Lung (tissue), 12 donors: ENCODE results near the gene SH3BGR. TPM values are rescaled to one million over a fixed set of nuclear protein-coding genes. Genes with fewer than 3 reads are reported as not detected.

Experiments used
- ATAC-seq: fragments of 200-7000 bp; cut with Tn5 transposase; one replicate; pipeline ENCODE4 v1.9.1; 2020; ENCODE audit warnings: moderate number of reproducible peaks; ENCODE audit not compliant: insufficient read depth, low FRiP score
- DNase-seq, 3 donors: peaks; one replicate each; pipeline ENCODE4 v3.0.0-alpha.2; 2013 to 2017
- H3K27ac ChIP-seq, 2 donors: one replicate each; pipeline ENCODE4 v1.5.1; 2013; ENCODE audit warnings: mild to moderate bottlenecking in 2 of 2, moderate library complexity in 2 of 2, control low read depth in 1 of 2, inconsistent platforms in 1 of 2, low read depth in 1 of 2, low read length in 1 of 2
- H3K27me3 ChIP-seq, 3 donors: one replicate each; pipeline ENCODE4 v1.5.1; 2013; ENCODE audit warnings: low read length in 2 of 3; ENCODE audit not compliant: control insufficient read depth in 3 of 3, insufficient read depth in 3 of 3
- H3K36me3 ChIP-seq, 4 donors: one replicate each; pipeline ENCODE4 v1.5.1; 2013; ENCODE audit warnings: low read length in 4 of 4, mild to moderate bottlenecking in 1 of 4, moderate library complexity in 1 of 4; ENCODE audit not compliant: control insufficient read depth in 4 of 4, insufficient read depth in 4 of 4
- H3K4me1 ChIP-seq, 5 donors: one replicate each; pipeline ENCODE4 v1.5.1; 2013; ENCODE audit warnings: low read length in 5 of 5, mild to moderate bottlenecking in 2 of 5, moderate library complexity in 1 of 5; ENCODE audit not compliant: control insufficient read depth in 5 of 5, insufficient read depth in 5 of 5
- H3K4me3 ChIP-seq: one replicate; pipeline ENCODE4 v1.5.1; 2013; ENCODE audit warnings: mild to moderate bottlenecking, control low read depth, moderate library complexity
- H3K9ac ChIP-seq, 2 donors: one replicate each; pipeline ENCODE4 v1.5.1; 2013; ENCODE audit warnings: low read length in 2 of 2, control low read depth in 1 of 2; ENCODE audit not compliant: insufficient read depth in 1 of 2
- H3K9me3 ChIP-seq, 4 donors: one replicate each; pipeline ENCODE4 v1.5.1; 2013; ENCODE audit warnings: low read length in 3 of 4, mild to moderate bottlenecking in 1 of 4, moderate library complexity in 1 of 4; ENCODE audit not compliant: control insufficient read depth in 4 of 4, insufficient read depth in 3 of 4
- WGBS, 2 donors: extraction: QIAGEN DNeasy Blood & Tissue Kit; methylation state at CpG; one replicate each; pipeline ENCODE4 v1.1.7; 2013; 5-methylcytosine and 5-hydroxymethylcytosine counted together
- polyA plus RNA-seq, 2 donors: library from polyadenylated mRNA; stranded (reverse); fragments of 200-250 nt; gene quantifications; one replicate each; pipeline ENCODE4 v1.2.1, GENCODE V29; 2013
- total RNA-seq, 2 donors: library from RNA; depleted of rRNA in 1 of 2; stranded (reverse); fragments of >200 nt in 1 of 2; gene quantifications; one replicate each; pipeline ENCODE4 v1.2.1, GENCODE V29; 2014 to 2021
- TF ChIP-seq, protein P1 (sequence below): IDR thresholded peaks from 2 replicates; pipeline ENCODE4 v1.5.1; 2012; ENCODE audit warnings: mild to moderate bottlenecking; ENCODE audit errors: control extremely low read depth, extremely low read depth
- donor health status: control.
- donor health status: control.
- donor health status: Bipolar disorder and iron deficiency.
- donor health status: healthy.
- donor health status: DM: yes; HTN: yes; CAD: no.

SH3BGR gene
- total and polyA plus RNA-seq, 4 donors, result 1.2 to 8.9 (median 3.2) TPM; not detected in 1

DNA sequence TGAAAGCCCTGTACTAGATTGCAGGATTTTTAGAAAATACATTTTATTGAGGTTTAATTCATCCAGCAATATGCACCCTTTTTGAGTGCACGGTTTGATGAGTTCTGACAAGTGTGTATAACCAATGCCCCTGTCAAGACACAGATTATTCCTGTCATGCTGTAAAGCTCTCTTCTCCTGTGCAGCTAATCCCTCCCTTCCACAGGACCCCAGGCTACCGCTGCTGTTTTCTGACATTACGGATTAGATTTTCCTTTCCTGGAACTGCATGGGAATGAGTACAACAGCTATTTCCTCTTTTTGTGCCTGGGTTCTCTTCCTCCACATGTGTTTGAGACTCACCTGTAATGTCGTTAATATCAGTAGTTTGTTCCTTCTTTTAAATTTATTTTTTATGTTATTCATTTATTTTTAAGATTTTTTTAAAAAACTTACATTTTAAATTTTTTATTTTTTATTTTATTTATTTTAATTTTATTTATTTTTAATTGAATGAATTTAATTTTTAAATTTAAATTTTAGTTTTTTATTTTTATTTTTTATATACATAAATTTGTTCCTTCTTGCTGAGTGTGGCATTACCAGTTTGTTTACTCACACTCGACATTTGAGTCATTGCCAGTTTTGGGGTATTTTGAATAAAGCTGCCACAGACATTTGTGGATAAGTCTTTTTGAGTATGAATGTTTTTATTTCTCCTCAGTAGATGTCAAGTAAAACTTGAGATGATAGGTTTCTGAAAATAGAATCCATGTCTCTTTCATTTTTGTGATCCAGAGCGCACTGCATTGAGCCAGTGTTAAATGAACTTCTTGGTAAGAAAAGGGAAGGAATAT, 82.0 kb downstream of the SH3BGR start:
- Histone ChIP-seq H3K4me3 (no peak overlapping the region), H3K9me3 (peaks cover 0 to 3% (median 0%) of the 10 kb centered on the region in 4 donors), H3K4me1 (no peaks in the 10 kb centered on the region), H3K36me3 (no peaks in the 10 kb centered on the region), H3K9ac (no peak overlapping the region), H3K27ac (no peak overlapping the region), H3K27me3 (no peaks in the 10 kb centered on the region)
- TF ChIP-seq, protein P1, sequence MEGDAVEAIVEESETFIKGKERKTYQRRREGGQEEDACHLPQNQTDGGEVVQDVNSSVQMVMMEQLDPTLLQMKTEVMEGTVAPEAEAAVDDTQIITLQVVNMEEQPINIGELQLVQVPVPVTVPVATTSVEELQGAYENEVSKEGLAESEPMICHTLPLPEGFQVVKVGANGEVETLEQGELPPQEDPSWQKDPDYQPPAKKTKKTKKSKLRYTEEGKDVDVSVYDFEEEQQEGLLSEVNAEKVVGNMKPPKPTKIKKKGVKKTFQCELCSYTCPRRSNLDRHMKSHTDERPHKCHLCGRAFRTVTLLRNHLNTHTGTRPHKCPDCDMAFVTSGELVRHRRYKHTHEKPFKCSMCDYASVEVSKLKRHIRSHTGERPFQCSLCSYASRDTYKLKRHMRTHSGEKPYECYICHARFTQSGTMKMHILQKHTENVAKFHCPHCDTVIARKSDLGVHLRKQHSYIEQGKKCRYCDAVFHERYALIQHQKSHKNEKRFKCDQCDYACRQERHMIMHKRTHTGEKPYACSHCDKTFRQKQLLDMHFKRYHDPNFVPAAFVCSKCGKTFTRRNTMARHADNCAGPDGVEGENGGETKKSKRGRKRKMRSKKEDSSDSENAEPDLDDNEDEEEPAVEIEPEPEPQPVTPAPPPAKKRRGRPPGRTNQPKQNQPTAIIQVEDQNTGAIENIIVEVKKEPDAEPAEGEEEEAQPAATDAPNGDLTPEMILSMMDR, result no peak
- WGBS, 2 donors, result 61 to 68% methylated on average over 6 of the region's 6 CpGs
- ATAC-seq, result no peak
- DNase-seq, result no peak

GRCh38 chr21:39535646-39536437, 84.1 kb downstream of the SH3BGR start:
- no peaks in the 10 kb centered on the region for H3K27me3 ChIP-seq
- H3K4me1 ChIP-seq, result no peaks in the 10 kb centered on the region
- H3K9me3 ChIP-seq, result peaks cover 0 to 3% (median 0%) of the 10 kb centered on the region in 4 donors
- TF ChIP-seq, protein P1, result no peak
- WGBS, 2 donors, result 91 to 92% methylated on average over 15 of the region's 15 CpGs
- no peak overlapping the region for H3K4me3 ChIP-seq
- DNase-seq, result no peak
- no peak for ATAC-seq
- no peaks in the 10 kb centered on the region for H3K36me3 ChIP-seq
- no peak overlapping the region for H3K27ac ChIP-seq
- H3K9ac ChIP-seq, result no peak overlapping the region

- Histone ChIP-seq H3K36me3 (no peaks in the 10 kb centered on the region), H3K9ac (no peak overlapping the region), H3K9me3 (peaks cover 0 to 3% (median 0%) of the 10 kb centered on the region in 4 donors), H3K27ac (no peak overlapping the region), H3K4me3 (no peak overlapping the region), H3K4me1 (no peaks in the 10 kb centered on the region), H3K27me3 (no peaks in the 10 kb centered on the region)
- ATAC-seq, result no peak
- 96 to 98% methylated on average over 6 of the region's 6 CpGs for WGBS, 2 donors
- DNase-seq, result no peak
- TF ChIP-seq, protein P1, result no peak
Measured at GRCh38 chr21:39536835-39537234, 85.1 kb downstream of the SH3BGR start.
